Measurements from ENCODE around the gene PAF1.

PAF1 gene

DNA sequence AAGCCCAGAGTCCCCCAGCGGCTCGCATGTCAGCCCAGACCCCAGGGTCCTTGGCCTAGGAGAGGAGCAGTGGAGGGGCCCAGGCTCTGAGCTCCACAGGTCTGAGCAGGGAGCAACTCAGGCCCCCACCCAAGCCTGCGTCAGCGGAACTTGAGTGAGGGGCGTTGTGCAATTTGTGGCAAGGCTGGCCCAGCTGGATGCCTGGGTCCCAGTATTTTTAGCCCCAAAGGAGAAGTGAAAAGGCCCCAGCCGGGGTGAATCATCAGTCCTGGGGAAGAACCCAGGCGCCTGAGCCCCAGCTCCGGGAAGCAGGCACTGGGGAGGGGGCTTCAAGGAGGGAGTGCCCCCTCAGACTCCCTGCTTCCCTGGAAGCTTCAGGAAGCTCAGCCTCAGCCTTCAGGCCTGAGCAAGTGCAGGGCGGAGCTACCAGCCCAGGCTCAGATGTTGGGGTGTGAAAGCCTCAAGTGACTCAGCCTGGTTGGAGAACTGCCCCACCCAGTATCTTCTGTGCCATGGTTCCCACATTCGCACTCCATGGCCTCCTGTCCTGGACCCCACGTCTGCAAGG is 7.5 kb upstream of the PAF1 start:
- H3K9me3 ChIP-seq (ENCODE audit: control insufficient read depth in 1 of 2, low read length in 2 of 2): no peaks in the 10 kb centered on the region
- H3K27ac ChIP-seq (ENCODE audit: low read depth, low read length): peak overlapping the region; percentile 92
- H3K4me3 ChIP-seq (ENCODE audit: low read depth in 1 of 2, low read length in 2 of 2): peak overlapping the region; percentile 51
- peaks cover 50 to 54% of the 10 kb centered on the region in 2 donors for H3K4me1 ChIP-seq (ENCODE audit: control insufficient read depth in 1 of 2, insufficient read depth in 2 of 2, low read length in 2 of 2)
- peak overlapping the region; percentile 76 to 83 for H3K9ac ChIP-seq (ENCODE audit: low read depth in 1 of 2, low read length in 2 of 2)
- peaks cover 4 to 23% of the 10 kb centered on the region in 2 donors for H3K36me3 ChIP-seq (ENCODE audit: control insufficient read depth in 1 of 2, insufficient read depth in 2 of 2, low read length in 2 of 2)
- no peaks in the 10 kb centered on the region for H3K27me3 ChIP-seq (ENCODE audit: control insufficient read depth in 1 of 2, insufficient read depth in 2 of 2, low read length in 2 of 2)

DNA sequence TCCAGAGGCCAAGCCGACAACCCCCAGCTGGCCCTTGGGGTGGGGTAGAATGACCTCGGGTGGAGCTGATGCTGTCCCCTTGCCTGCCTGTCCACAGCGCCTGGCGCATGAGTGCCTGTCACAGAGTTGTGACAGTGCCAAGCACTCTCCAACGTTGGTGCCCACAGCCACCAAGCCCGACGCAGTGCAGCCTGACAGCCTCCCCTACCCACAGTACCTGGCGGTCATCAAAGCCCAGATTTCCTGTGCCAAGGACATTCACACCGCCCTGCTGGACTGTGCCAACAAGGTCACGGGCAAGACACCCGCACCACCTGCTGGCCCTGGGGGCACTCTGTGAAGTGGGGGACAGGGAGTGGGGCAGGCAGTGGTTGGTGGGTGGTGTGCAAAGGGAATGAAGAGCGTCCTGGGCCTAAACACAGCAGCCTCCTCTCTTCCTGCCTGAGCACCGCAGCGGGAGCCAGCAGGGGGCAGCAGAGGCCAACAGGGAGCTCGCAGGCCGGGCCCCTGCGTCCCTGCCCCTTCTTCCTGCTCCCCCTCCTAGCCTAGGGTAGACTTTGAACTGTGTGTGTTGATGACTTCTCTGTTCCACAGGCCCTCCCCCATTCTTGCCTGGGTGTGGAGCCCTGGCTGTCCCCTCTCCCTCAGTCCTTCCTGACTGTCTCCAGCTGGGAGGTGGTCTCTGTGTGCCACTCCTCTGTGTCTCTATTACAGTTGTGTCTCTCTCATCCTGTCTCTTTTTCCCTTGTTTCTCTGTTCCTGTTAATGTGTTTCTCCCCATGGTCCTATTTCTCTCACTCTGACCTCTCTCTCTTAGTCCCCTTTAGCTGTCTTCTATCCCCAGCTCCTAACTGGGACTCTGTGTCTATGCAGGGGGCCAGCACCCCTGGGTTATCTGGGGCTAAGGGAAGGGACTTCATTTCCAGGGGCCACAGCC is 6.7 kb upstream of the PAF1 start:
- H3K36me3 ChIP-seq (ENCODE audit: control insufficient read depth in 1 of 2, insufficient read depth in 2 of 2, low read length in 2 of 2): peaks cover 4 to 24% of the 10 kb centered on the region in 2 donors
- no peaks in the 10 kb centered on the region for H3K9me3 ChIP-seq (ENCODE audit: control insufficient read depth in 1 of 2, low read length in 2 of 2)
- peaks cover 49 to 50% of the 10 kb centered on the region in 2 donors for H3K4me1 ChIP-seq (ENCODE audit: control insufficient read depth in 1 of 2, insufficient read depth in 2 of 2, low read length in 2 of 2)
- H3K9ac ChIP-seq (ENCODE audit: low read depth in 1 of 2, low read length in 2 of 2): peak overlapping the region; percentile 76 to 83
- peak overlapping the region; percentile 92 for H3K27ac ChIP-seq (ENCODE audit: low read depth, low read length)
- H3K27me3 ChIP-seq (ENCODE audit: control insufficient read depth in 1 of 2, insufficient read depth in 2 of 2, low read length in 2 of 2): no peaks in the 10 kb centered on the region
- H3K4me3 ChIP-seq (ENCODE audit: low read depth in 1 of 2, low read length in 2 of 2): peak overlapping the region; percentile 51

DNA sequence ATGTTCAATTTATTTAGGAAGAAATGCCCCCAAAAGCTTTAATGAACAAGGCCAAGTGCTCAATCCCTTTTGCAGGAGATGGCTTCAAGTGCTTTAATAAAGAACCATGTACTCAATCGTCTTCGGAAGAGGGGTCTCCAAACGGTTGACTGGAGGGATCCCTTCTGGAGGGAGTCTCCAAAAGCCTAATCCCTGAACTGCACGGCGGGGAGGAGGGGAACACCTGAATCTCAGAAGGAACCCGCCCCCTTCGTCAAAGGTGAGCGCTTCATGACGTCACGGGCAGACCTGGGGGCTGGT is 505 bp downstream of the PAF1 start:
- peak overlapping the region; percentile 98 for H3K27ac ChIP-seq (ENCODE audit: low read depth, low read length)

DNA sequence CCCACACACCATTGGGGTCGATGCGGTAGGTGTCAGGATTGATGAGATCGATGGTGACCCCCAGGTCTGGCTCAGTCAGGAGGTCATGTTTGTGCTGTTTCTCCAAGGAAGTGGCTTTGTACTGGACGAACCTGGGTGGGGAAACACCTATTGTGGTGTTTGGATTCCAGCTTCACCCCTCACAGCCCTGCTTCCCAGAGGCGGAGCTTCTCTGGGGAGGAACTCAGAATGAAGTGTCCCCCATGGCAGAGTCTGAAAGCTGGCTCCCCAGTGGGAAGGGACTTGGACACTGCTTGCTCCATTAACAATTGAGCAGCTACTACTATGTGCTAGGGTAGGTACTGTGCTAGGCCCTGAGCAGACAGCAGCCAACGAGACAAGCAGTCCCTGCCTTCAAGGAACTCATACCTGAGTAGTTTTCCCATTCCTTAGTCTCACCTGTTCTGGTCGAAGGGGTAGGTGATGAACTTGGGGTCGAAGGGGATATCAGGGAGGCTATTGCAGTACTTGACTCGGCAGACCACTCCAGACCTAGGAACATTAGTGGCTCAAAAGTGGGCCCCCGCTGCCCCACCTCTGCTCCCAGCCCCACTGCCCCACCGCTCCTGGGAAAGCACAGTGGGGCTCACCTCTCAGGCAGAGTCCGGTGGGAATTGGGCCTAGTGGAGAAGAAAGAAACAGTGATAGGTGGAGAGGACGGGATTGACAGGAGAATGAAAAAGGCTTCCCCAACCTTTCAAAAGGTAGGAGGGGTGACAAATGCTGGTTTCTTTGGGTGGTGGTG is 1.1 kb downstream of the PAF1 start:
- H3K4me3 ChIP-seq (ENCODE audit: low read depth in 1 of 2, low read length in 2 of 2): peak overlapping the region; percentile 94 to 96
- H3K27me3 ChIP-seq (ENCODE audit: control insufficient read depth in 1 of 2, insufficient read depth in 2 of 2, low read length in 2 of 2): no peaks in the 10 kb centered on the region
- H3K9me3 ChIP-seq (ENCODE audit: control insufficient read depth in 1 of 2, low read length in 2 of 2): no peaks in the 10 kb centered on the region
- no peak overlapping the region for H3K27ac ChIP-seq (ENCODE audit: low read depth, low read length)
- peaks cover 33 to 51% of the 10 kb centered on the region in 2 donors for H3K36me3 ChIP-seq (ENCODE audit: control insufficient read depth in 1 of 2, insufficient read depth in 2 of 2, low read length in 2 of 2)
- H3K9ac ChIP-seq (ENCODE audit: low read depth in 1 of 2, low read length in 2 of 2): peak overlapping the region; percentile 99 to 100
- peaks cover 16 to 26% of the 10 kb centered on the region in 2 donors for H3K4me1 ChIP-seq (ENCODE audit: control insufficient read depth in 1 of 2, insufficient read depth in 2 of 2, low read length in 2 of 2)

More for the DNA sequence above, 505 bp downstream of the PAF1 start:
- H3K36me3 ChIP-seq (ENCODE audit: control insufficient read depth in 1 of 2, insufficient read depth in 2 of 2, low read length in 2 of 2): peaks cover 33 to 51% of the 10 kb centered on the region in 2 donors
- H3K9me3 ChIP-seq (ENCODE audit: control insufficient read depth in 1 of 2, low read length in 2 of 2): no peaks in the 10 kb centered on the region
- no peaks in the 10 kb centered on the region for H3K27me3 ChIP-seq (ENCODE audit: control insufficient read depth in 1 of 2, insufficient read depth in 2 of 2, low read length in 2 of 2)
- H3K9ac ChIP-seq (ENCODE audit: low read depth in 1 of 2, low read length in 2 of 2): peak overlapping the region; percentile 99 to 100
- H3K4me1 ChIP-seq (ENCODE audit: control insufficient read depth in 1 of 2, insufficient read depth in 2 of 2, low read length in 2 of 2): peaks cover 16 to 26% of the 10 kb centered on the region in 2 donors
- H3K4me3 ChIP-seq (ENCODE audit: low read depth in 1 of 2, low read length in 2 of 2): peak overlapping the region; percentile 94 to 96

- H3K9ac ChIP-seq (ENCODE audit: low read depth in 1 of 2, low read length in 2 of 2): no peak overlapping the region
- H3K27ac ChIP-seq (ENCODE audit: low read depth, low read length): no peak overlapping the region
- H3K4me3 ChIP-seq (ENCODE audit: low read depth in 1 of 2, low read length in 2 of 2): no peak overlapping the region
- H3K4me1 ChIP-seq (ENCODE audit: control insufficient read depth in 1 of 2, insufficient read depth in 2 of 2, low read length in 2 of 2): peaks cover 16 to 26% of the 10 kb centered on the region in 2 donors
- H3K27me3 ChIP-seq (ENCODE audit: control insufficient read depth in 1 of 2, insufficient read depth in 2 of 2, low read length in 2 of 2): no peaks in the 10 kb centered on the region
- H3K9me3 ChIP-seq (ENCODE audit: control insufficient read depth in 1 of 2, low read length in 2 of 2): no peaks in the 10 kb centered on the region
- H3K36me3 ChIP-seq (ENCODE audit: control insufficient read depth in 1 of 2, insufficient read depth in 2 of 2, low read length in 2 of 2): peaks cover 41 to 49% of the 10 kb centered on the region in 2 donors
These were observed 2.2 kb downstream of the PAF1 start for GRCh38 chr19:39388657-39389056.

GRCh38 chr19:39386557-39386956 is 4.3 kb downstream of the PAF1 start:
- H3K27ac ChIP-seq (ENCODE audit: low read depth, low read length): no peak overlapping the region
- peaks cover 10 to 15% of the 10 kb centered on the region in 2 donors for H3K4me1 ChIP-seq (ENCODE audit: control insufficient read depth in 1 of 2, insufficient read depth in 2 of 2, low read length in 2 of 2)
- H3K4me3 ChIP-seq (ENCODE audit: low read depth in 1 of 2, low read length in 2 of 2): no peak overlapping the region
- no peaks in the 10 kb centered on the region for H3K9me3 ChIP-seq (ENCODE audit: control insufficient read depth in 1 of 2, low read length in 2 of 2)
- peaks cover 48 to 66% of the 10 kb centered on the region in 2 donors for H3K36me3 ChIP-seq (ENCODE audit: control insufficient read depth in 1 of 2, insufficient read depth in 2 of 2, low read length in 2 of 2)
- H3K9ac ChIP-seq (ENCODE audit: low read depth in 1 of 2, low read length in 2 of 2): no peak overlapping the region
- no peaks in the 10 kb centered on the region for H3K27me3 ChIP-seq (ENCODE audit: control insufficient read depth in 1 of 2, insufficient read depth in 2 of 2, low read length in 2 of 2)

GRCh38 chr19:39385629-39386411 is 5.1 kb downstream of the PAF1 start:
- H3K4me1 ChIP-seq (ENCODE audit: control insufficient read depth in 1 of 2, insufficient read depth in 2 of 2, low read length in 2 of 2): peaks cover 10 to 13% of the 10 kb centered on the region in 2 donors
- no peaks in the 10 kb centered on the region for H3K27me3 ChIP-seq (ENCODE audit: control insufficient read depth in 1 of 2, insufficient read depth in 2 of 2, low read length in 2 of 2)
- no peak overlapping the region for H3K27ac ChIP-seq (ENCODE audit: low read depth, low read length)
- H3K9ac ChIP-seq (ENCODE audit: low read depth in 1 of 2, low read length in 2 of 2): no peak overlapping the region
- no peak overlapping the region for H3K4me3 ChIP-seq (ENCODE audit: low read depth in 1 of 2, low read length in 2 of 2)
- no peaks in the 10 kb centered on the region for H3K9me3 ChIP-seq (ENCODE audit: control insufficient read depth in 1 of 2, low read length in 2 of 2)
- peaks cover 56 to 73% of the 10 kb centered on the region in 2 donors for H3K36me3 ChIP-seq (ENCODE audit: control insufficient read depth in 1 of 2, insufficient read depth in 2 of 2, low read length in 2 of 2)

DNA sequence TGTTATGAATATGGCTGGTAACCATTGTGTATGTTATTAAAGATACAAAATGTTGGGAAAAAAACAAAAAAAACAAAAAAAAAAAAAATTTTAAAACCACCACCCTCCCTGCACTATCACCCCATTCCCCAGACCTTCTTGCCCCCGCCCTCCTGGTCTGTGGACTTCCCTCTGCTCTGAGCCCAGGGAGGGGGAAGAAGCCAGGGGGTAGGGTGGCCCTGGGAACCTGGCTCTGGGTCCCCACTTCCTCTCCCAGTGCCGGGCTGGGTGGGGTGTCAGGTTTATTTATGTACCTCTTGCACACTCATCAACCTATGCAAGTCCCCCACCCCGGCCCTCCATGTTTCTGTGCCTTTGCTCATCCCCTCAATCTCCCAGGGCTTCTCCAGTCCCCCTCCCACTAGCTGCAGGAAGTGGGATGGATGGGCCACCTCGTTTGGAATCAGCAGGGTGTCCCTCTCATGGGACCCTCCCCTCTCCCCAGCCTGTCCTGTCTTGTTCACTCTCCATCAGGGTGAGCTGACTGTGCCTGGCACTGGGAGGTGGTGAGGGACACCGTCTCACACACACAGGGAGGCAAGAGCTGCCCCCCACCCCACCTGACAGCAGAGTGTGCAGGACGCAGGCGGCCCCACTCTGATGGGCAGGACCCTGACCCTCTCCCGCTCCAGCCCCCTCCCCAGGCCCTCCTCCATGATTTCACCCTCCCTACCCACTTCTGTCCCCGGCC is 5.9 kb downstream of the PAF1 start:
- H3K4me3 ChIP-seq (ENCODE audit: low read depth in 1 of 2, low read length in 2 of 2): no peak overlapping the region
- peaks cover 60 to 82% of the 10 kb centered on the region in 2 donors for H3K36me3 ChIP-seq (ENCODE audit: control insufficient read depth in 1 of 2, insufficient read depth in 2 of 2, low read length in 2 of 2)
- H3K27ac ChIP-seq (ENCODE audit: low read depth, low read length): no peak overlapping the region
- H3K4me1 ChIP-seq (ENCODE audit: control insufficient read depth in 1 of 2, insufficient read depth in 2 of 2, low read length in 2 of 2): peaks cover 5% of the 10 kb centered on the region in 2 donors
- H3K9ac ChIP-seq (ENCODE audit: low read depth in 1 of 2, low read length in 2 of 2): no peak overlapping the region
- H3K27me3 ChIP-seq (ENCODE audit: control insufficient read depth in 1 of 2, insufficient read depth in 2 of 2, low read length in 2 of 2): no peaks in the 10 kb centered on the region
- H3K9me3 ChIP-seq (ENCODE audit: control insufficient read depth in 1 of 2, low read length in 2 of 2): no peaks in the 10 kb centered on the region

All from duodenal mucosa (tissue), 2 donors.